ENCODE results near the gene SNX13.

GRCh38 chr7:17792075-17792936 is 148.0 kb downstream of the SNX13 start:
- TF ChIP-seq CTCF (IDR thresholded peaks at IDR 0.05) (no peak), POLR2A (IDR thresholded peaks at IDR 0.05) (no peak)

Measured in lower leg skin (tissue), 3 donors.